ENCODE results near the gene AGAP1. TPM values are rescaled to one million over a fixed set of nuclear protein-coding genes. Genes with fewer than 3 reads are reported as not detected.

AGAP1 gene
- total and polyA plus RNA-seq, 9 donors: 5.7 to 32.2 (median 20.2) TPM

DNA sequence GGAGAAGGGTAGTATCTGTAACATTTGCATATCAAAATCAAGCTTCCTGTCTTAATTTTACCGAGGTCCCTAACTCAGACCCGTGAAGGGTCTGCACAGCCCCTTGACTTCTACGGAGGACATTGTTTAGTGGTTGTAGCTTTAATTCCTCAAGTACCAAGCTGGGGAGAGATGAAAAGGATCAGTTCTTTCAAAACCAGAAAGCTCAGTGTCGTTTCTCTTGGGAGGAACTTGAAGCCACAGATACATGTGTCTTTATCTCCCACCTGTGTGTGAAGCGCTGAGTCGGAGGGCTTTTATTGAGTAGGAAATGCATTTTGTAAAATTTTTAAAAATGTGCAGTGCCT is 410.7 kb downstream of the AGAP1 start:
- WGBS, 3 donors: 75 to 84% (median 80%) methylated on average over 6 of the region's 6 CpGs
- H3K4me3 ChIP-seq: no peak overlapping the region

GRCh38 chr2:235908826-235909225 is 415.0 kb downstream of the AGAP1 start:
- intact Hi-C loops (cut with DNase I): no loop called here
- 55 to 67% (median 58%) methylated on average over 6 of the region's 6 CpGs for WGBS, 3 donors
- TF ChIP-seq EP300 (IDR thresholded peaks at IDR 0.05) (no peak), POLR2A (IDR thresholded peaks at IDR 0.05) (no peak), CTCF (IDR thresholded peaks at IDR 0.05) (no peak)

More for the DNA sequence above, 410.7 kb downstream of the AGAP1 start:
- DNase-seq: no peak
- Histone ChIP-seq H3K27ac (no peak overlapping the region), H3K4me1 (ENCODE audit: insufficient read depth) (peaks cover 5% of the 10 kb centered on the region), H3K36me3 (no peaks in the 10 kb centered on the region), H3K27me3 (no peaks in the 10 kb centered on the region), H3K9me3 (no peaks in the 10 kb centered on the region)
- TF ChIP-seq CTCF (IDR thresholded peaks at IDR 0.05): no peak
- no peak for TF ChIP-seq POLR2A (IDR thresholded peaks at IDR 0.05)
- no peak for TF ChIP-seq EP300 (IDR thresholded peaks at IDR 0.05)
- intact Hi-C loops (cut with DNase I): no loop called here

DNA sequence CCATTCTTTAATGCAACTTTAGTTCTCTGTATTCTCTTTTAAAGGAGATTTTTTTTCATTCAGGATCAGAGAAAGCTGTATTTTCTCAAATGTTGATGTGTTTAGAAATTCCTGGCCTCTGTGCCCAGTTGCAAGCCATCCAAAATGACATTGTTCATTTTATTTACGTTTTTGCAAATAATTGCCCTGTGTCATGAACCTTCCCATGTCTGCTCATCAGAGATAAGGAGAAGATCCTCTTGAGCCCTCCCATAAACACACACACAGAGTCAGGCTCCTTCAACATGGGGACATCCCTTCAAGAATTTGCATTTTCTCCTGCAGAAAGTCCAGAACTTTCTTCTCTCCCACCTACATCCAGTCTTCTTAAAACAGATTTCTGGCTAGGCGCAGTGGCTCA is 415.5 kb downstream of the AGAP1 start:
- Histone ChIP-seq H3K36me3 (no peaks in the 10 kb centered on the region), H3K4me3 (no peak overlapping the region), H3K27me3 (no peaks in the 10 kb centered on the region), H3K9me3 (no peaks in the 10 kb centered on the region), H3K27ac (no peak overlapping the region), H3K4me1 (ENCODE audit: insufficient read depth) (peaks cover 3% of the 10 kb centered on the region)
- no peak for DNase-seq
- intact Hi-C loops (cut with DNase I): no loop called here
- WGBS, 3 donors: 39 to 49% (median 42%) methylated on average over 2 of the region's 2 CpGs
- no peak for TF ChIP-seq EP300 (IDR thresholded peaks at IDR 0.05)
- no peak for TF ChIP-seq CTCF (IDR thresholded peaks at IDR 0.05)
- no peak for TF ChIP-seq POLR2A (IDR thresholded peaks at IDR 0.05)

More at GRCh38 chr2:235908826-235909225, 415.0 kb downstream of the AGAP1 start:
- Histone ChIP-seq H3K9me3 (no peaks in the 10 kb centered on the region), H3K27me3 (no peaks in the 10 kb centered on the region), H3K4me3 (no peak overlapping the region), H3K4me1 (ENCODE audit: insufficient read depth) (peaks cover 3% of the 10 kb centered on the region), H3K27ac (no peak overlapping the region), H3K36me3 (no peaks in the 10 kb centered on the region)
- DNase-seq: no peak

DNA sequence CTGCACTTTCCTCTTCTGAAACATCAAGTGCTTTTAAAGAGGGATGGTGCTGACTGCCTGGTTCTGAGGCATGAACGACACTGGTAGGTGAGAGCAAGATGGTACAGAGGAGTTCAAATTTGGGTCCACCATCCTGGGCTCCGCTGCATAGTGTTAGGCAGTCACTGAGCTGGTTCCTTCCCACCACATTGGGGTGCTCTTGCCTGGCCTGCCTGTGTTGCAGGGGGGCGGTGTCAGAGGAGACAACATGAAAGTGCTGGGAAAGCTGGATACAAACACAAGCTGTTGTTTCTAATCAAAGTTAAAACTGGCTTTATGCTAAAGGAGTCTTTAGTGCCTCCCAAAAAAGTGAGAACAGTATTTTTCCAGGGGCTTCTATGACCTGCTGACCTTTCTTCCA is 416.2 kb downstream of the AGAP1 start:
- no peak for TF ChIP-seq POLR2A (IDR thresholded peaks at IDR 0.05)
- no peak for TF ChIP-seq EP300 (IDR thresholded peaks at IDR 0.05)
- no peak for TF ChIP-seq CTCF (IDR thresholded peaks at IDR 0.05)
- H3K4me1 ChIP-seq (ENCODE audit: insufficient read depth): peaks cover 3% of the 10 kb centered on the region
- no peak overlapping the region for H3K27ac ChIP-seq
- H3K9me3 ChIP-seq: no peaks in the 10 kb centered on the region
- 87 to 89% (median 87%) methylated on average over 3 of the region's 3 CpGs for WGBS, 3 donors
- H3K36me3 ChIP-seq: no peaks in the 10 kb centered on the region
- intact Hi-C loops (cut with DNase I): no loop called here
- DNase-seq: no peak
- no peaks in the 10 kb centered on the region for H3K27me3 ChIP-seq
- H3K4me3 ChIP-seq: no peak overlapping the region

DNA sequence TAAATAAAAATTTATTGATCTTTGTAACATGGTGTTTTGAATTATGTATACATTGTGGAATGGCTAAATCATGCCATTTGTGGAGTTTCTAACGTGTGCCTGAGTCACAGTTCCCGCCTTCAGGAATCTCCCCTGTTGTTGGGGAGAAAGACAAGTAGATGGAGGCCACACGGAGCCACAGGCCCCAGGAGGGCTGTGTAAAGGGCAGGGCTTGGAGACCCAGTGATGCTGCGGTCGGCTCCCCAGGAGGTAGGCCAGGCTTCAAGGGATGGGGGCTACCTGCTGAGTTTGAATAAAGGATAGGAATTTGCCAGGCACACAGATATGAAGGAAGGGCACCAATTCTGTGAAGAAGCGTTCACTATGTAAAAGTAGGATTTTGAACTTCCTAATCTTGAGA is 417.3 kb downstream of the AGAP1 start:
- Histone ChIP-seq H3K4me3 (no peak overlapping the region), H3K4me1 (ENCODE audit: insufficient read depth) (peaks cover 3% of the 10 kb centered on the region), H3K36me3 (no peaks in the 10 kb centered on the region), H3K27ac (no peak overlapping the region), H3K27me3 (no peaks in the 10 kb centered on the region), H3K9me3 (no peaks in the 10 kb centered on the region)
- TF ChIP-seq POLR2A (IDR thresholded peaks at IDR 0.05) (no peak), CTCF (IDR thresholded peaks at IDR 0.05) (no peak), EP300 (IDR thresholded peaks at IDR 0.05) (no peak)
- intact Hi-C loops (cut with DNase I): no loop called here
- 92 to 97% (median 96%) methylated on average over 6 of the region's 6 CpGs for WGBS, 3 donors
- no peak for DNase-seq
